CD8-positive, alpha-beta T cell (primary cell): Measurements from ENCODE around the gene OR10D3. TPM values are rescaled to one million over a fixed set of nuclear protein-coding genes. Genes with fewer than 3 reads are reported as not detected.

ENCODE experiments used
- total RNA-seq, 46 experiments: library from RNA in 2 of 46; stranded (reverse) in 2 of 46; gene quantifications; one replicate each; pipeline ENCODE4 v1.2.3 and lab custom pipeline; 2021 to 2026

Gene OR10D3
- total RNA-seq, 2 experiments from 2014 or later: not detected

Other genes with a start within 250 kb of the OR10D3 start
- not detected for gene OR4D5, start 243.7 kb upstream of the OR10D3 start, total RNA-seq
- gene OR6T1, start 239.5 kb upstream of the OR10D3 start, total RNA-seq: not detected
- gene OR10S1, start 205.6 kb upstream of the OR10D3 start, total RNA-seq: not detected
- gene OR10G6, start 188.2 kb upstream of the OR10D3 start, total RNA-seq: not detected
- not detected for gene OR10G4, start 170.3 kb upstream of the OR10D3 start, total RNA-seq
- not detected for gene OR10G9, start 160.3 kb upstream of the OR10D3 start, total RNA-seq
- gene OR10G8, start 156.5 kb upstream of the OR10D3 start, total RNA-seq: not detected
- gene OR10G7, start 142.0 kb upstream of the OR10D3 start, total RNA-seq: not detected
- 1 to 10 TPM; 1.6 to 1.7 TPM for gene VWA5A, start 67.9 kb upstream of the OR10D3 start, total RNA-seq
- gene OR8G1, start 57.8 kb downstream of the OR10D3 start, total RNA-seq: not detected
- gene OR8G5, start 73.0 kb downstream of the OR10D3 start, total RNA-seq: not detected
- not detected for gene OR8D1, start 130.6 kb downstream of the OR10D3 start, total RNA-seq
- gene OR8D2, start 136.9 kb downstream of the OR10D3 start, total RNA-seq: not detected
- not detected for gene OR8B2, start 201.2 kb downstream of the OR10D3 start, total RNA-seq
- gene OR8B3, start 215.7 kb downstream of the OR10D3 start, total RNA-seq: not detected
- gene OR8B4, start 241.5 kb downstream of the OR10D3 start, total RNA-seq: not detected